Measurements from ENCODE around the gene DENND4A.
"Not testable (repeated sequence)": the region's sequence is repeated elsewhere in the genome, so short reads cannot be mapped to it uniquely, and the experiment has no call there.

Gene DENND4A

DNA sequence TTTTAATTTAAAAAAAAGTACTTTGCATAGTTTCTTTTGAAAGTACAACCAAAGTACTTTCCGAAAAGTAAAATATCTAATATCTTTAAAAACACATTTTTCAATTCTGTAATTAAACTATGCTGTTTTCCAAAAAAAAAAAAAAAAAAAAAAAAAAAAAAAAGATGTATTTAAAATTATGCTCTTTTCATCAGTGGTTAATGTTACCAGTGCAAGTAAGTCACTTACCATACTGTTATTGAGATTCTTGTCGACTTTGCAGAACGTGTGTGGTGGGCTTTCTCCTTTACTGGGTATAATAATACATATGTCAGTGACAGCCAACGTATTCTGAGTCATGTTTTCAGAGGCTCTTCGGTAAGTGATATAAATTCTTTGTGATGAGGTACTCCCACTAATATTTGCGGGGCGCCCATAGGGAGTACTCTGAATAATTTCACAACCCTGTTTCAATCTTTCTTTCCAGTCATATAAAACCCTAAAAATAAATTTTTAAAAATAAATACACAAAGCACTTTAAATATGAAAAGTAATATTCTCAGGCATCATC, 39.9 kb downstream of the DENND4A start:
- DNase-seq: no peak

- no peak for DNase-seq
Observed at GRCh38 chr15:65751431-65751830, 40.7 kb downstream of the DENND4A start.

- DNase-seq: no peak
Observed at GRCh38 chr15:65747265-65747664, 44.8 kb downstream of the DENND4A start.

- no peak for DNase-seq
Observed at GRCh38 chr15:65743637-65744252, 48.3 kb downstream of the DENND4A start.

DNA sequence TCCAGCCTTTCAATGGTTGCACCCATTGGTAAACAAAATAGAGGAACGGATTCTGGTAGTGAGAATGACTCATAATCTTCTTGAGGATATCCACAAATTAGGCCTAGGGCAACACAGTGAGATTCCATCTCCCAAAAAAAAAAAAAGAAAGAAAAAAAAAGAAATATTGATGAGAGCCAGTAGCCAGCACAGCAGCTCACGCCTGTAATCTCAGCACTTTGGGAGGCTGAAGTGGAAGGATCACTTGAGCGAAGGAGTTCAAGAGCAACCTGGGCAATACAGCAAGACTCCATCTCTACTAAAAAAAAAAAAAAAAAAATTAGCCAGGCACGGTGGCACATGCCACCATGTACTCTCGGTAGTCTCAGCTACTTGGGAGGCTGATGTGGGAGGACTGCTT, 51.9 kb downstream of the DENND4A start:
- no peak for DNase-seq

DNA sequence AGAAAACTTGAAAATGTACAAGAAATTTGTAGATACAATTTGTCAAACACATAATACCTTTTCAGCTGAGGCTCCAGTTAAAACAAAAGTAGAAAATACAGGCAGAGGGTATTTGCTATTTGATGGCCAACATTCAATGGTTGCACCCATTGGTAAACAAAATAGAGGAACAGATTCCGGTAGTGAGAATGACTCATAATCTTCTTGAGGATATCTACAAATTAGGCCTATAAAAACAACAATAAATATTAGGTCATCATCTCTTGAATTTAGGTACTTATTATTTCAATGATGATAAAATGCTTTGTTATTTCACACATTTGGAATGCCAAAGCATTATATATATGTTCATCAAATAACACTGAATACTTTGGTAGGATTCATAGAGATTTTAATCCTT, 53.4 kb downstream of the DENND4A start:
- no peak for DNase-seq

- not testable (repeated sequence) for DNase-seq
Observed at GRCh38 chr15:65733599-65733998, 58.5 kb downstream of the DENND4A start.

GRCh38 chr15:65732698-65733097, 59.4 kb downstream of the DENND4A start:
- DNase-seq: no peak

- DNase-seq: no peak
Observed at GRCh38 chr15:65731926-65732325, 60.2 kb downstream of the DENND4A start.

DNA sequence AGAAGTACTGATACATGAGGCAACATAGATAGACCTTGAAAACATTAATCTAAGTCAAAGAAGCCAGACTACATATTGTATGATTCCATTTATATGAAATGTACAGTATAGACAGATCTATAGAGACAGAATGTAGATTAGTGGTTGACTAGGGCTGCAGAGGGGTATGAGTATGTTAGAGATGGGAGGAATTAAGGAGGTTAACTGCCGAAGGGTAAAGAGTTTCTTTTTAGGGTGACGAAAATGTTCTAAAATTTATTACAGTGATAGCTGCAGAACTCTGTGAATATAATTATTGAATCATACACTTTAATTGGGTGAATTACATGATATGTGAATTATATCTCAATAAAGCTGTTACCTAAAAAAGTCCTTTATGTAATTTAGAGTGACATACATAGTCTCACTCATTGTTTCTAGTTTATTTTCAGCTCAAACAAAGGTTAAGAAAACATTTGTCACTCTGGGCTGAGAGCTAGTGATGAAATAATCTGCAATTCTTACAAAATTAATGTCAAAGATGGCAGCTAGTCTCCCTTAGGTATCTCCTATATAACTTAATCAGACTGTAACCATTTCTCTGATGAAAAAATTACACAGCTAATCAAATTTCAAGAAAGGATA, 61.4 kb downstream of the DENND4A start:
- DNase-seq: no peak

GRCh38 chr15:65724464-65725215, 67.5 kb downstream of the DENND4A start:
- no peak for DNase-seq

- DNase-seq: no peak
Observed at GRCh38 chr15:65723876-65724275, 68.2 kb downstream of the DENND4A start.

- DNase-seq: no peak
Observed at GRCh38 chr15:65722191-65722590, 69.9 kb downstream of the DENND4A start.

- no peak for DNase-seq
Observed at GRCh38 chr15:65712415-65712814, 79.7 kb downstream of the DENND4A start.

DNA sequence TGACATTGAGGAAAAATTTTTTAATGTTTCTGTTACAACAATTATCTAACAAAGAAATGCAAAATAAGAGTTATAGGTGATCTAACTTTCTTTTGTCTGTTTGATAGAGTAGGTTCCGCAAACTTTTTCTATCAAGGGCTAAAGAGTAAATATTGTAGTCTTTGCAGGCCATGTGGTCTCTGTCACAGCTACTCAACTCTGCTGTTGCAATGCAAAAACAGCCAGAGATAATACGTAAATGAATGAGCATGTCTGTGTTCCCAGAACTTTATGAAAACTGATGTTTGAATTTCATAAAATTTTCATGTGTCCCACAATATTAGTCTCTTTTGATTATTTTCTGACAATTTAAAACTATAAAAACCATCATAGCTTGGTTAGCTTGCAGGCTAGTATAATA, 97.0 kb downstream of the DENND4A start:
- DNase-seq: no peak

- no peak for DNase-seq
Observed at GRCh38 chr15:65690778-65691177, 101.3 kb downstream of the DENND4A start.

DNA sequence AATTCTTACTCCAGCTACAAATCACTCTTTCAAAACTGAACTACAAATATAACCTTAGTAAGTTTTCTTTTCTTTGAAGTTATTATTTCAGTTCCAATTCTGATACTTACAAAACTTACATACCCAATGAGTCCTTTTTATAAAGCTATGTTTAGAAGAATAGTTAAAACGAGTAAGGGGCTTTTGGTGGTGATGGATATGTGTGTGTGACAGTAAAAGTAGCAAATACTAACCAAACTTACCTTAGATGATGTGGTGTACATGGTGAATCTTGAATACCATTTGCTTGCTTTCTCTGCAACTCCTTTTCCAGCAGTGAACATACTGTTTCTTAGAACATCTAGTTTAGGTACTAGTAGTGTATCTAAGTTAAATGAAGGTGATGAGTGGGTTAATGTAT, 101.9 kb downstream of the DENND4A start:
- DNase-seq: no peak

GRCh38 chr15:65688462-65688861, 103.6 kb downstream of the DENND4A start:
- DNase-seq: no peak

DNA sequence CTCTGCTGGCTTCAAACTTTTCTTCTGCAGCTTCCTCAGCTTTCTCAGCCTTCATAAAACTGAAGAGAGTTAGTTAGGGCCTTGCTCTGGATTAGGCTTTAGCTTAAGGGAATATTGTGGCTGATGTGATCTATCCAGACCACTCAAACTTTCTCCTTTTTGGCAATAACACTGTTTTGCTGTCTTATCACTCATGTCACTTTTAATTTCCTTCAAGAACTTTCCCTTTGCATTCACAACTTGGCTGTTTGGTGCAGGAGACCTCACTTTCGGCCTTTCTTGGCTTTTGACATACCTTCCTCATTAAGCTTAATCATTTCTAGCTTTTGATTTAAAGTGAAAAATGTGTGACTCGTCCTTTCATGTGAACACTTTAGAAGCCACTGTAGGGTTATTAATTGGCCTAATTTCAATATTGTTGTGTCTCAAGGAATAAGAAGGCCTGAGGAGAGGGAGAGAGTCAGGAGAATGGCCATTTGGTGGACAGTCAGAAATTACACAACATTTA, 109.6 kb downstream of the DENND4A start:
- DNase-seq: no peak

DNA sequence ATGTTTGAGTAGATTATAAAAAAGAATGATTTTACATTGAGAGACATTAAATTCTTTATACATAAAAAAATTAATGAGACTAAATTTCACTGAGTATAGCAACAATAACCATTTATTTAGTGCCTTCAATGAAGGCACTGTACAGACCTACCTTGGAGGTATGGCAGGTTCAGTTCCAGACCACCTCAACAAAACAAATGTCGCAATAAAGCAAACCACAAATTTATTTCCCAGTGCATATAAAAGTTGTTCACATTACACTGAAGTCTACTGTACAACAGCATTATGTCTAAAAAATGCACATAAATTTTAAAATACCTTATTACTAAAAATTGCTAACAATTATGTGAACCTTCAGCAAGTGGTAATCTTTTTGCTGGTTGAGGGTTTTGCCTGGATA, 111.5 kb downstream of the DENND4A start:
- DNase-seq: no peak

- DNase-seq: no peak
Observed at GRCh38 chr15:65676123-65676522, 116.0 kb downstream of the DENND4A start.

- DNase-seq: no peak
Observed at GRCh38 chr15:65675551-65675950, 116.5 kb downstream of the DENND4A start.

- DNase-seq: no peak
Observed at GRCh38 chr15:65666257-65666656, 125.8 kb downstream of the DENND4A start.

- DNase-seq: no peak
Observed at GRCh38 chr15:65663521-65663920, 128.6 kb downstream of the DENND4A start.
